ENCODE results near the gene SMC1B.

- TF ChIP-seq CTCF (IDR thresholded peaks at IDR 0.05) (no peak), POLR2AphosphoS5 (IDR thresholded peaks at IDR 0.05) (no peak), EP300 (IDR thresholded peaks at IDR 0.05; ENCODE audit: low read depth) (no peak), POLR2A (IDR thresholded peaks at IDR 0.05) (no peak)
These were observed 16.0 kb upstream of the SMC1B start for GRCh38 chr22:45429424-45429823.

All from transverse colon (tissue), 4 donors.